IMR-90 (cell line): ENCODE results near the gene RHBDD1. TPM values are rescaled to one million over a fixed set of nuclear protein-coding genes. Genes with fewer than 3 reads are reported as not detected.

ENCODE experiments used
- ATAC-seq: fragments of 200-7000 bp; cut with Tn5 transposase; 2 replicates; pipeline ENCODE4 v1.9.1; 2020; ENCODE audit warnings: low read depth, mild to moderate bottlenecking, moderate library complexity
- BruUV-seq: library from RNA; stranded (reverse); fragments of 400-500 nt; replicated peaks from 2 replicates; lab custom pipeline; 2021; lab: Mats Ljungman, UMichigan
- CTCF ChIA-PET: fragments of 300-600 bp; formaldehyde crosslinking; extraction: SDS; loops from one replicate; lab custom pipeline; 2021; ENCODE audit warnings: antibody characterized with exemption; lab: Yijun Ruan, JAX
- POLR2A ChIA-PET: fragments of 300-600 bp; sonication (Branson Sonifier 250); formaldehyde crosslinking; loops from one replicate; lab custom pipeline; 2022; ENCODE audit warnings: antibody characterized with exemption; ENCODE audit not compliant: unreplicated experiment; lab: Charles Lee
- DNase-seq: peaks from one replicate; pipeline ENCODE4 v3.0.0; 2013
- H2AFZ ChIP-seq: replicated peaks from 2 replicates; pipeline ENCODE3; 2013; ENCODE audit warnings: low read length, mild to moderate bottlenecking; ENCODE audit not compliant: poor library complexity
- H2AK5ac ChIP-seq: 2 replicates; pipeline ENCODE4 v1.6.1; 2013; ENCODE audit warnings: low read depth, low read length, inconsistent platforms
- H2AK9ac ChIP-seq: replicated peaks from 2 replicates; pipeline ENCODE3; 2013; ENCODE audit warnings: mild to moderate bottlenecking, low read depth, low read length, moderate library complexity; ENCODE audit not compliant: poor library complexity
- H2BK120ac ChIP-seq: 2 replicates; pipeline ENCODE4 v1.6.1; 2013; ENCODE audit warnings: low read depth, low read length, inconsistent platforms
- H2BK15ac ChIP-seq: 3 replicates; pipeline ENCODE4 v1.6.1; 2013; ENCODE audit warnings: low read depth, low read length, inconsistent platforms
- H2BK20ac ChIP-seq: 2 replicates; pipeline ENCODE4 v1.6.1; 2013; ENCODE audit warnings: low read depth, mild to moderate bottlenecking, inconsistent platforms, low read length, moderate library complexity
- H2BK5ac ChIP-seq: 2 replicates; pipeline ENCODE4 v1.6.1; 2013; ENCODE audit warnings: mild to moderate bottlenecking, low read depth, low read length, inconsistent platforms; ENCODE audit not compliant: poor library complexity, severe bottlenecking
- H3K14ac ChIP-seq: replicated peaks from 2 replicates; pipeline ENCODE4 v1.6.1; 2013; ENCODE audit warnings: low read depth, low read length, inconsistent platforms
- H3K18ac ChIP-seq: 2 replicates; pipeline ENCODE4 v1.6.1; 2013; ENCODE audit warnings: low read depth, low read length, control low read depth
- H3K23ac ChIP-seq: 2 replicates; pipeline ENCODE4 v1.6.1; 2013; ENCODE audit warnings: low read depth, low read length, inconsistent platforms
- H3K27ac ChIP-seq: 2 replicates; pipeline ENCODE4 v1.5.1; 2013; ENCODE audit warnings: mild to moderate bottlenecking, control low read depth, low read length; ENCODE audit not compliant: insufficient read depth
- H3K27me3 ChIP-seq: 2 replicates; pipeline ENCODE4 v1.6.1; 2013; ENCODE audit warnings: low read length; ENCODE audit not compliant: control insufficient read depth, insufficient read depth
- H3K36me3 ChIP-seq: 2 replicates; pipeline ENCODE4 v1.6.1; 2013; ENCODE audit warnings: low read length, mixed read lengths; ENCODE audit not compliant: control insufficient read depth, insufficient read depth
- H3K4ac ChIP-seq: 2 replicates; pipeline ENCODE4 v1.6.1; 2013; ENCODE audit warnings: low read depth, low read length, inconsistent platforms
- H3K4me1 ChIP-seq: 2 replicates; pipeline ENCODE4 v1.6.1; 2013; ENCODE audit warnings: low read length, mixed read lengths; ENCODE audit not compliant: control insufficient read depth, insufficient read depth
- H3K4me2 ChIP-seq: 2 replicates; pipeline ENCODE4 v1.6.1; 2013; ENCODE audit warnings: low read depth, mild to moderate bottlenecking, control low read depth, low read length, moderate library complexity
- H3K4me3 ChIP-seq: 2 replicates; pipeline ENCODE4 v1.5.1; 2013; ENCODE audit warnings: low read depth, mild to moderate bottlenecking, control low read depth, low read length, moderate library complexity; ENCODE audit not compliant: insufficient read depth
- H3K56ac ChIP-seq: 2 replicates; pipeline ENCODE4 v1.6.1; 2013; ENCODE audit warnings: low read length, inconsistent platforms; ENCODE audit not compliant: insufficient read depth; ENCODE audit errors: extremely low read depth
- H3K79me1 ChIP-seq, 2 experiments: 2 replicates each; pipeline ENCODE4 v1.6.1; 2013; ENCODE audit warnings: low read length in 2 of 2, inconsistent platforms in 1 of 2, low read depth in 1 of 2
- H3K9ac ChIP-seq: 2 replicates; pipeline ENCODE4 v1.6.1; 2013; ENCODE audit warnings: low read depth, low read length, control low read depth
- H3K9me1 ChIP-seq: 2 replicates; pipeline ENCODE4 v1.6.1; 2013; ENCODE audit warnings: low read length, inconsistent platforms; ENCODE audit not compliant: insufficient read depth
- H3K9me3 ChIP-seq: 2 replicates; pipeline ENCODE4 v1.6.1; 2013; ENCODE audit warnings: low read length; ENCODE audit not compliant: control insufficient read depth, insufficient read depth
- H4K20me1 ChIP-seq: 2 replicates; pipeline ENCODE4 v1.6.1; 2013; ENCODE audit warnings: low read length, inconsistent platforms; ENCODE audit not compliant: insufficient read depth
- H4K5ac ChIP-seq: 2 replicates; pipeline ENCODE4 v1.6.1; 2013; ENCODE audit warnings: mild to moderate bottlenecking, low read depth, low read length, control low read depth
- H4K8ac ChIP-seq, 2 experiments: 2 replicates each; pipeline ENCODE4 v1.6.1; 2013; ENCODE audit warnings: low read depth in 2 of 2, low read length in 2 of 2, control low read depth in 1 of 2, inconsistent platforms in 1 of 2
- H4K91ac ChIP-seq: 2 replicates; pipeline ENCODE4 v1.6.1; 2013; ENCODE audit warnings: low read depth, low read length, inconsistent platforms; ENCODE audit not compliant: insufficient read depth
- CEBPB ChIP-seq: IDR thresholded peaks from 2 replicates; pipeline ENCODE4 v1.6.1; 2012; ENCODE audit warnings: low read depth, low read length, improper control_type of control experiment
- CHD1 ChIP-seq: IDR thresholded peaks from 2 replicates; pipeline ENCODE4 v1.6.1; 2012; ENCODE audit warnings: low read depth, low read length, improper control_type of control experiment
- ELK1 ChIP-seq: fragments of 150-350 bp; IDR thresholded peaks from 2 replicates; pipeline ENCODE4 v1.6.1; 2016; ENCODE audit warnings: low read depth, mild to moderate bottlenecking, low read length, moderate library complexity, borderline replicate concordance
- MXI1 ChIP-seq: IDR thresholded peaks from 2 replicates; pipeline ENCODE4 v1.6.1; 2012; ENCODE audit warnings: low read depth, mild to moderate bottlenecking, low read length, moderate library complexity, borderline replicate concordance
- RCOR1 ChIP-seq: IDR thresholded peaks from 2 replicates; pipeline ENCODE4 v1.6.1; 2012; ENCODE audit warnings: mild to moderate bottlenecking, low read length, improper control_type of control experiment; ENCODE audit not compliant: insufficient replicate concordance
- WGBS, 2 experiments: methylation state at CpG; one replicate each; pipeline versions ENCODE4 v1.1.5 to v1.1.7; 2013; ENCODE audit warnings: missing lambda C conversion rate in 2 of 2; ENCODE audit not compliant: insufficient read length in 1 of 2; ENCODE audit errors: extremely low coverage in 2 of 2; 5-methylcytosine and 5-hydroxymethylcytosine counted together
- dilution Hi-C: fragments of 300-500 bp; cut with HindIII; formaldehyde crosslinking; loops from one replicate; pipeline ENCODE4 v1.14.3; 2018; ENCODE audit warnings: low sequenced_read_pairs; ENCODE audit not compliant: unreplicated experiment
- in situ Hi-C: fragments of 300-500 bp; cut with MboI; formaldehyde crosslinking; loops from 3 replicates; pipeline ENCODE4 v1.14.3; 2019; ENCODE audit warnings: low sequenced_read_pairs, inconsistent platforms, mixed read lengths
- intact Hi-C: fragments of 100-400 bp; cut with micrococcal nuclease; formaldehyde crosslinking; loops from 2 replicates; pipeline ENCODE4 v1.10.0; 2022
- polyA plus RNA-seq, 3 experiments: library from polyadenylated mRNA; depleted of rRNA; stranded (reverse); fragments of >200 nt; gene quantifications; 2 replicates each; pipeline ENCODE4 v1.2.3, GENCODE V29; 2012; ENCODE audit warnings: low replicate concordance in 1 of 3
- total RNA-seq: library from RNA; depleted of rRNA; stranded (reverse); fragments of >200 nt; gene quantifications from 2 replicates; pipeline ENCODE4 v1.2.3, GENCODE V29; 2012

Gene RHBDD1
- total and polyA plus RNA-seq, 2 of the 4 experiments (the other 2 are of a cell fraction): 9.7 to 14.0 TPM

GRCh38 chr2:226993171-226993570 lies 157.3 kb downstream of the RHBDD1 start:
- H4K5ac ChIP-seq: no peak overlapping the region
- H2BK120ac ChIP-seq: no peak overlapping the region
- dilution Hi-C loops (no loop called here), in situ Hi-C loops (loop anchor here (25.0 kb wide), 2 partner anchors 806 to 1131 kb away; no protein-coding TSS in a partner anchor), intact Hi-C loops (no loop called here)
- no peak overlapping the region for H4K91ac ChIP-seq
- H3K27ac ChIP-seq: no peak overlapping the region
- H4K20me1 ChIP-seq: no peaks in the 10 kb centered on the region
- H2BK15ac ChIP-seq: no peak overlapping the region
- no peak overlapping the region for H4K8ac ChIP-seq
- no peak overlapping the region for H3K23ac ChIP-seq
- BruUV-seq: no TSS peak
- no peak overlapping the region for H2AK5ac ChIP-seq
- DNase-seq (no peak), ATAC-seq (no peak)
- H3K4me1 ChIP-seq: no peaks in the 10 kb centered on the region
- no peaks in the 10 kb centered on the region for H3K9me3 ChIP-seq
- H3K9ac ChIP-seq: no peak overlapping the region
- WGBS, 2 experiments: 70% methylated on average over 2 of the region's 4 CpGs; no CpG with 5 or more reads in 1 of the 2 experiments
- no peaks in the 10 kb centered on the region for H3K9me1 ChIP-seq
- no peaks in the 10 kb centered on the region for H3K27me3 ChIP-seq
- no peak overlapping the region for H2BK20ac ChIP-seq
- TF ChIP-seq MXI1: no peak
- TF ChIP-seq ELK1: no peak
- no peak for TF ChIP-seq RCOR1
- no peak for TF ChIP-seq CHD1
- TF ChIP-seq CEBPB: no peak
- H3K4me2 ChIP-seq: no peak overlapping the region
- no peak overlapping the region for H3K14ac ChIP-seq
- H3K36me3 ChIP-seq: 0 out of 2 replicates have a peak, but pooled peaks cover 4% of the 10 kb centered on the region
- H3K18ac ChIP-seq: no peak overlapping the region
- no peak overlapping the region for H3K4ac ChIP-seq
- H3K56ac ChIP-seq: no peak overlapping the region
- no peak overlapping the region for H2AK9ac ChIP-seq
- no peaks in the 10 kb centered on the region for H3K79me1 ChIP-seq
- H2BK5ac ChIP-seq: no peak overlapping the region
- H3K4me3 ChIP-seq: no peak overlapping the region
- ChIA-PET CTCF (interaction anchor here (0.6 kb wide), 1 partner anchor 1333 kb away, joined by 4 read pairs; no protein-coding TSS in a partner anchor), POLR2A (no interaction called here)
- H2AFZ ChIP-seq: no peak overlapping the region
